Hematopoietic multipotent progenitor cell treated with erythropoietin and hydrocortisone succinate and interleukin-3 and kit ligand, for 4 days (in vitro differentiated cells): ENCODE data around the gene FXR2.
A peak's percentile ranks its signal among the peaks of the same experiment; 100 is the strongest.
"Not testable (repeated sequence)": the region's sequence is repeated elsewhere in the genome, so short reads cannot be mapped to it uniquely, and the experiment has no call there.

Experiments
- DNase-seq: peaks from one replicate; pipeline ENCODE4 v3.0.0-alpha.2; 2015

FXR2 gene

GRCh38 chr17:7614425-7615264, at the start of gene FXR2:
FXR2 (minus strand) TSS chr17:7614897; CDS start chr17:7614532, 365 bp downstream.
- DNase-seq = peak; percentile 100

- no peak for DNase-seq
These were observed 42.4 kb upstream of the FXR2 start for GRCh38 chr17:7656958-7657609.

GRCh38 chr17:7655541-7655840, 40.8 kb upstream of the FXR2 start:
- no peak for DNase-seq

- no peak for DNase-seq
These were observed 40.3 kb upstream of the FXR2 start for GRCh38 chr17:7654832-7655540.

GRCh38 chr17:7652388-7653356, 38.0 kb upstream of the FXR2 start:
- DNase-seq = no peak

GRCh38 chr17:7651665-7652387, 37.1 kb upstream of the FXR2 start:
- DNase-seq = no peak

GRCh38 chr17:7651097-7651664, 36.5 kb upstream of the FXR2 start:
- DNase-seq = no peak

- peak; percentile 99 for DNase-seq
These were observed 35.9 kb upstream of the FXR2 start, which contains the start of gene ATP1B2 for GRCh38 chr17:7650509-7651096. ATP1B2 (plus strand) TSS chr17:7650926; CDS start chr17:7651519, 593 bp downstream.

GRCh38 chr17:7647018-7647417, 32.3 kb upstream of the FXR2 start:
- no peak for DNase-seq

- no peak for DNase-seq
These were observed 31.8 kb upstream of the FXR2 start for GRCh38 chr17:7646457-7646856.

GRCh38 chr17:7644775-7645174, 30.1 kb upstream of the FXR2 start:
- no peak for DNase-seq

- DNase-seq = not testable (repeated sequence)
These were observed 26.9 kb upstream of the FXR2 start for GRCh38 chr17:7641635-7642034.

- no peak for DNase-seq
These were observed 26.1 kb upstream of the FXR2 start for GRCh38 chr17:7640783-7641182.

GRCh38 chr17:7636163-7636562, 21.5 kb upstream of the FXR2 start:
- DNase-seq = no peak

- DNase-seq = peak; percentile 70
These were observed 19.7 kb upstream of the FXR2 start for GRCh38 chr17:7634384-7634783.

- no peak for DNase-seq
These were observed 18.4 kb upstream of the FXR2 start for GRCh38 chr17:7633093-7633492.

- DNase-seq = peak; percentile 88
These were observed 17.8 kb upstream of the FXR2 start for GRCh38 chr17:7632492-7632894.

GRCh38 chr17:7631398-7632380, 17.0 kb upstream of the FXR2 start:
- DNase-seq = no peak

- no peak for DNase-seq
These were observed 15.4 kb upstream of the FXR2 start, which contains the start of gene SHBG for GRCh38 chr17:7629939-7630571. SHBG (plus strand) TSS chr17:7630135; CDS start chr17:7630173, 38 bp downstream.
